Fibroblast of skin of back (primary cell): ENCODE results near the gene CHURC1.
A peak's percentile ranks its signal among the peaks of the same experiment; 100 is the strongest.

Experiments
- DNase-seq: peaks from one replicate; pipeline ENCODE4 v3.0.0-alpha.2; 2013

Gene CHURC1

GRCh38 chr14:64956697-64957406 lies 42.6 kb downstream of the CHURC1 start:
- DNase-seq: no peak

- DNase-seq: no peak
These were observed 43.9 kb downstream of the CHURC1 start for GRCh38 chr14:64958201-64958600.

- no peak for DNase-seq
These were observed 44.5 kb downstream of the CHURC1 start for GRCh38 chr14:64958743-64959142.

GRCh38 chr14:64960762-64961276 lies 46.6 kb downstream of the CHURC1 start:
- no peak for DNase-seq

- DNase-seq: no peak
These were observed 49.4 kb downstream of the CHURC1 start for GRCh38 chr14:64963611-64964010.

- DNase-seq: no peak
These were observed 51.2 kb downstream of the CHURC1 start for GRCh38 chr14:64965356-64966000.

- no peak for DNase-seq
These were observed 52.7 kb downstream of the CHURC1 start for GRCh38 chr14:64966976-64967375.

GRCh38 chr14:64968167-64968566 lies 53.9 kb downstream of the CHURC1 start:
- no peak for DNase-seq

- peak; percentile 24 for DNase-seq
These were observed 54.4 kb downstream of the CHURC1 start for GRCh38 chr14:64968651-64969050.

- DNase-seq: no peak
These were observed 55.8 kb downstream of the CHURC1 start for GRCh38 chr14:64970041-64970440.

- peak; percentile 43 for DNase-seq
These were observed 56.7 kb downstream of the CHURC1 start for GRCh38 chr14:64970776-64971477.

- DNase-seq: no peak
These were observed 57.3 kb downstream of the CHURC1 start for GRCh38 chr14:64971491-64971942.

- peak; percentile 43 for DNase-seq
These were observed 57.9 kb downstream of the CHURC1 start, which contains the start of gene RAB15 for GRCh38 chr14:64971943-64972791. Gene RAB15 (minus strand): TSS chr14:64972336. CDS start chr14:64972076, 260 bp downstream.

- no peak for DNase-seq
These were observed 58.8 kb downstream of the CHURC1 start for GRCh38 chr14:64973026-64973442.

GRCh38 chr14:64973826-64974225 lies 59.6 kb downstream of the CHURC1 start:
- DNase-seq: no peak

GRCh38 chr14:64974563-64974962 lies 60.3 kb downstream of the CHURC1 start:
- DNase-seq: no peak

- DNase-seq: peak; percentile 48
These were observed 65.2 kb downstream of the CHURC1 start for GRCh38 chr14:64979336-64980074.

- DNase-seq: peak; percentile 60
These were observed 69.4 kb downstream of the CHURC1 start for GRCh38 chr14:64983439-64984310.
